SU-DHL-6 (cell line): ENCODE results near the gene NFKBIL1.

Experiments
- CTCF ChIP-seq: fragments of 200-600 bp; sonication (generic); IDR thresholded peaks from one replicate; pipeline ENCODE4 v1.5.1; 2017; ENCODE audit warnings: antibody characterized with exemption, mild to moderate bottlenecking, low read length, moderate library complexity; ENCODE audit not compliant: insufficient read depth, poor library complexity, severe bottlenecking
- EZH2phosphoT487 ChIP-seq: fragments of 200-600 bp; sonication (generic), shearing (Covaris generic); conservative IDR thresholded peaks from 2 replicates; pipeline ENCODE4 v1.6.1; 2018; ENCODE audit warnings: mild to moderate bottlenecking, antibody characterized with exemption, low read length, moderate library complexity, mixed read lengths

GRCh38 chr6:31573239-31574105 lies 26.1 kb downstream of the NFKBIL1 start:
- TF ChIP-seq CTCF (no peak), EZH2phosphoT487 (no peak)
